Myocyte (in vitro differentiated cells): ENCODE measurements around the gene ANGEL1. TPM values are rescaled to one million over a fixed set of nuclear protein-coding genes. Genes with fewer than 3 reads are reported as not detected.

Source experiments
- DNase-seq: peaks from one replicate; pipeline ENCODE4 v3.0.0-alpha.2; 2012; ENCODE audit warnings: low read depth
- total RNA-seq: library from RNA; depleted of rRNA; stranded (reverse); fragments of >200 nt; gene quantifications from 2 replicates; pipeline ENCODE4 v1.2.3, GENCODE V29; 2014

The ANGEL1 gene
- total RNA-seq, 1 donor from 2014 or later, result 15.0 TPM

DNA sequence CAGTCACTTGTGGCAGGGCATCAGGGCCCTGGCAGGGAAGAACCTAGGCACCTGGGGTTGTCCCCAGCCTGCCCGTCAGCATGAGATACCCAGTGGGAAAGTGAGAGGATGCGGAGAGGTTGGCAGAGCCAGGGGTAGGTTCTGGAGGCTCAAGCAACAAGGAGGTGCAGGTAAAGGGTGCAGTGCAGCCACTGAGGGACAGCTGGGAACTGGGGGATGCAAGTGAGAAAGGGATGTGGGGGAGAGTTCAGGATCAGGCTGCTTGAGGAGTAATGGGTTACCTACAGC, 32.7 kb downstream of the ANGEL1 start:
- no peak for DNase-seq

DNA sequence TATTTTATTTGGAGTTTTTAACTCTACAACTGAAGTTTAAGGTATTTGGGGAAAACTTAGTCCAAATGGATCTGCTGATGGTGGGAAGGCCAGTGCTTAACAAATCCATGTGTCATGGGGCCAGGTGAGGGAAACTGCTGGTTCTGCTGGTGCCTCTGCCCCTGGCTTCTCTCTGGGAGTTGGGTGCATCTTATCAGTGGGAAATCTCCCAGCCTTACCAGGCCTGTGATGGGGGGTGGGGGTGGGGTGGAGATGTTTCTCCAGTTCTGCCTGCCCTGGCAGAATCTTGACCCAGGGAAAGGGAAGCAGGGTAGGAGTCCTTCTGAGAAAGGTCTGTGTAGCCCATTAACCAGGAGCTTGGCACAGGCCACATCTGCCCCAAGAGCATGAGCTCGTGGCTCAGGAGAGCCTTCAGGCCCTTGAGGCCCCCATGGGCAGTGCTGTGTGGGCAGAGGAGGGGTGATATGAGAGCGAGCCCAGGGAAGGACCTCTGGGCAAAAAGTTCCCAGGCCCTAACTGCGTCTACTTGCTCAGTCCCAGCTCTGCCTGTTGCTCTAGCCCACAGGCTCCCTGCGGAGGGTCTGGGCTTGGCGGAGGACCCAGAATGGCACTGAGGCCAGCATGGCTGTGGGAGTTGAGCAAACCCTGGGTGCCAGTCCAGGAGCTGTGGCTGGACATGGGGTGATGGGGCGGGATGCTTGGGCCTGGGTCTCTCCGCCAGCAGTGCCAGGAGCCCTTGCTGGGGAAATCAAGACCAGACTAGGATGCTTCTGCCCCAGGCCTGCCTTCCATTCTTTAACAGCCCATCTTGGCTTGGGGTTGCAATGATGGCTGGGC, 33.2 kb downstream of the ANGEL1 start:
- DNase-seq, result no peak

DNA sequence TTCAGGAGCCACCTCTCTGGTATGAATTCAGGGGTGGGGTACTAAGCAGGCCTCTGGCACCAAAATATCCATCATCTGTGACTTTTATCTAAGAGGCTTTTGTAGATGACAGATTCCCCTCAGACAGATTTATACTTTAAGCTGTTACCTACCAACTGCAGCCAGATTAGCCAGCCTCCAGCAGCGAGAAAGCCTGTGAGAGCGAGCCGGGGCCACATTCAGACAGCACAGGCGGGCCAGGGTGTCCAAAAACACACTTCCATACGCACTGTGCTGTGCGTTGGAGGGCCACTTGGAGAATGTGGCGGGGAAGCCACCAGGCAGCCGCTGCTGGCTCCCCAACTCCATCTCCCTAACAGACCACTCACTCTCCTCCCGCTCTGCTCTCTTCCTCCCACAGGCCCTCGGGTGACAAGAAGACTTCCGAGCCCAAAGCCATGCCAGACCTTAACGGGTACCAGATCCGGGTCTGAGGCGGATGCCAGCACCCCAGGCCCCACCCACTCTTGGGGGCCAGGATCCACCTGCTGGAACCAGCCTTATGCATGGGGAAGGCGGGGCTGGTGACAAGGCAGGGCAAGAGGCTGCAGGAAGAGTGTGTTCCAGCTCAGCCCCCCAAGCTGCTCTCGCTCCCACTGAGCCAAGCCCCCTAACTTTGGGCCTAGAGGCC, 34.0 kb downstream of the ANGEL1 start:
- no peak for DNase-seq

DNA sequence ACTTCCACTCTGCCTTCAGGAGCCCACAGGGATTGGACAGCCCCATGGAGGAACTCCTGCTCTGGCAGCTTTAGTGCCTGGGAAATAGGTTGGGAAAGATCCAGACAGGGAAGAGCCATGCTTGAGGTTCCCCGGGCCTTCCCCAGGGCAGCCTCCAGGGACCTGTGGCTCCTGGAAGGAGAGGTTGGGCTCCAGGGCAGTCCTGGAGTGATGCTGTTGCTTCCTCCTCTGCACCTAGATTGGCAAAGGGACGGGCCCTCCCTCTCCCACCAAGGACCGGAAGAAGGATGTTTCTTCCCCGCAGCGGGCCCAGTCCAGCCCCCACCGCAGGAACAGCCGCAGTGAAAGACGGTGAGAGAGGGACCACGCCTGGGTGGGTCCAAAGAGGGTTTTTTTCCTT, 35.0 kb downstream of the ANGEL1 start:
- no peak for DNase-seq

DNA sequence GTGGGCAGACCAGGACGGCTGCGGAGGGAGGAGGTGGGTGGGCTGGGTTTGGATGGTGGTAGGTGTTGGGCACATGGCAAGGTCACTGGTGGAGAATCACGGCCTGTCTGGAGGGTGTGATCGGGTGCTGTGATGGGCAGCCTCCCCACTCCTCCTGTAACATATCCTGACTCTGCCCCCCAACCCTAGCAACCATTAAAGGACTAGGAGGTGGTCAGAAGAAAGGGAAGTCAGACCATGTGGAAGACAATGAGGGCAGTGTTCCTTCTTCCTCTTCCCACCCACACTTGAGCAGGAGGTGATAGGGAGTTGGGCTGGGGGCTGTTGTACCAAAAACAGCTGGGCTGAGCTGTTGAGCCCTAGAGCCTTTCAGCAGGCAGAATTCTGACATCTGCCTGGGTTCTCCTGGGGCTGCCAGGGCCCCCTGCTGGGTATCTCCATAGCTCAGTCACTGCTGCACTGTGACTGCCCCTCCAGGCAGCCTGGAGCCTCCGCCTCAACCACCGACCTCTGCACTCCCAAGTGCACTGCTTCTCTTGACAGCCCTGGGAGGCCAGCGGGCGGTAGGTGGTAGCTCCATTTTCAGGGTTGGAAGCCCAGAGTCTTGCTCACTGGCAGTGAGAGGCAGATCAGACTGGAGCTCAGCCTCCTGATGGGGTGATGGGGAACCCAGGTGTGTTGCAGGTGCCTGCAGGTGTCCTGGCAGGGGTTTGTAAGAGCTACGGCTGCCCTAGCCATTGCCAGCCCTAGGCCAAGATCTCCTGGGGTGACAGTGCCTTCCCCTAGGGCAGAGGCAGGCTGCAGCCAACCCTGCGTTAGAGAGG, 36.0 kb downstream of the ANGEL1 start:
- DNase-seq, result no peak

DNA sequence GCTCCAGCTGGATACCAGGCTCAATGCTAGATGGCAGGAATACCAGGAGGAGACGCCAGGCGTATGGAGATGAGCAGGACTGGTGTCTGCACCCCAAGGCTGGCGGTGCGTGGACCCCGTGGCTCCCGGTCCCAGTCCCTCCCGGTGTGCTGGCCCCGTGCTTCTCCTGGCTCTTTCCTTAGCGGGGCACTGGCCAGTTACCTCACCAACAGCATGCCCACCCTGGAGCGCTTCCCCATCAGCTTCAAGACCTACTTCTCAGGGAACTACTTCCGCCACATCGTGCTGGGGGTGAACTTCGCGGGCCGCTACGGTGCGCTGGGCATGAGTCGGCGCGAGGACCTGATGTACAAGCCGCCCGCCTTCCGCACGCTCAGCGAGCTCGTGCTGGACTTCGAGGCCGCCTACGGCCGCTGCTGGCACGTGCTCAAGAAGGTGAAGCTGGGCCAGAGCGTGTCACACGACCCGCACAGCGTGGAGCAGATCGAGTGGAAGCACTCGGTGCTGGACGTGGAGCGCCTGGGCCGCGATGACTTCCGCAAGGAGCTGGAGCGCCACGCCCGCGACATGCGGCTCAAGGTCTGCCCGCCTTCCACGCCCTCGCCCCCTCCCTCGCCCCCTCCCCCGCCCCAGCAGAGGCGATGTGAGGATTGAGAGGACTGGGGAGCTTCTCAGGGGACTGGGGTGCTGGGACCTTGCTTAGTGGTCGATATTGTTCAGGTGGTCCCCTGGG, 36.8 kb downstream of the ANGEL1 start:
- no peak for DNase-seq

DNA sequence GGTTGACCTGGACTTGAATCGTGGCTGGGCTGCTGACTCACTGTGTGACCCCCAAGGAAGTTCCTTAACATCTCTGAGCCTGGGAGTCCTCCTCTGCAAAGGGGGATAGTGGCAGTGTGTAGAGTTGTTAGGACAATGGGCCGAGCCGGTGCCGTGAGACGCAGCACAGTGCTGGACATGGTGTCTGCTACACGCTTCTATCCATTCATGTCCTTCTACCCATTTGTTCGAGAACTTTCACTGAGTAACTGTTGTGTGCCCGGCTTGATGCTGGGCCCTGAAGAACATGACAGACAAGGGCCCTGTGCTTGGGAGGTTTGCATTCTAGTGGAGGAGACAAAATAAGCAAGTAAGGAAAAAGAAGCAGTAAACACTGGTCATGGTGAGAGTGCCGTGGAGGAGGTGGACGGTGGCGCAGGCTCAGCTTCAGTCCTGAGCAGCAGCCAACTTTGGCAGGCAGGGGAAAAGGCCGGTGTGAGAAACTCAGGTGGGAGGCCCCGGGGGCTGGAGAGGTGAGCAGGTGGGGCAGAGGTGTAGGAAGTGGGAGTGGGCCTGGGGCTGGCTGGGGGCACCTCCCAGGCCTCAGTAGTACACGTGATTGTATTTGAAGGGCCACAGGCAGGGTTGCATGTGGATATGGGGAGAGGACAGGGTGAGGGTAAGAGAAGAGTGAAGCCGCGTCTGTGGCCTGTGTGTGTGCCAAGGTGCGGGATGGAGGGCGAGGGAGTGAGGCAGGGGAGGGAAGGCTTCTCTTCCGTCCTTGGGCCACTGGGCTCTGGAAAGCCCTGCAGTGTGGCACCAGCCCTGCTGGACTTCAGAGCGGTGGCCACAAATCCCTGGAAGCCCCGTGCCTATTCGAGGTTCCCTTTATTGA, 37.6 kb downstream of the ANGEL1 start:
- no peak for DNase-seq

DNA sequence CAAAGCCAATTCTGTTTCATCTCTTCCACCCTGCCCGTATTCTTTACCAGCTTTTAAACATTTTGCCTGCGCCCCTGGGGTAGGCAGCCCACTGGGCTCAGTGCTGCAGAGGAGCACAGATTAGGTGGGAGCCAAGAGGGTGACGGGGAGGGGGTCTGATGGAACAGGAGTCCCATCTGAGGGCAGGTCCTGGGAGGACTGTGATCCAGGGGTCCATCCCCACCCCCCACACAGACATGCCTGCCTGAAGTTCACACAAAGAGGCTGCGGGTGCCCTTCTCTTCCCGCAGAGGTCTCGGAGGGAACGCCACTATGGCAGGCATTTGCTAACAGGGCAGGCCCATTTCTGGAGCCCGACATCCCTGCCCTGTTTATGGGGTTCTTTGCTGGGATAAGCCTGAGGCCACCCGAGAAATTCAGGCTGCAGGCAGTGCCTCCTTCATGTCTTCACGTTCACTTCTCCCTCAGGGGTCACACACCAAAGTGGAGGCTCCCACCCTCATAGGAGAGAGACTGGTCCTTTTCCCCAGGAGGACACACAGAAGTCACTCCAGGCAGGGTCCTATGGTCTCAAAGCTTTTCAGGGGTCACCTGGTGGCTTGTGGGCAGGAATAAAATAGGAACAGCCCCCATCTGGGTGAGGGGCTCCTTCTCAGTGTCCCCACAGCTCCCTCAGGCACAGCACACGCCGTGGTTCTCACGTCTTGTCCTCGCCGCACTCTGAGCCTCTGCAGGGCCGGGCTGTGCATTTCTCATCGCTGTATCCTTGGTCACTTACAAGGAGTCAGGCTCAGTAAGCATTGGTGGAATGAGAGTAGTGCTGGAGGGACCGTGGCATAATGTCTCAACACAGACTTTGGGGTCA, 38.5 kb downstream of the ANGEL1 start:
- no peak for DNase-seq

DNA sequence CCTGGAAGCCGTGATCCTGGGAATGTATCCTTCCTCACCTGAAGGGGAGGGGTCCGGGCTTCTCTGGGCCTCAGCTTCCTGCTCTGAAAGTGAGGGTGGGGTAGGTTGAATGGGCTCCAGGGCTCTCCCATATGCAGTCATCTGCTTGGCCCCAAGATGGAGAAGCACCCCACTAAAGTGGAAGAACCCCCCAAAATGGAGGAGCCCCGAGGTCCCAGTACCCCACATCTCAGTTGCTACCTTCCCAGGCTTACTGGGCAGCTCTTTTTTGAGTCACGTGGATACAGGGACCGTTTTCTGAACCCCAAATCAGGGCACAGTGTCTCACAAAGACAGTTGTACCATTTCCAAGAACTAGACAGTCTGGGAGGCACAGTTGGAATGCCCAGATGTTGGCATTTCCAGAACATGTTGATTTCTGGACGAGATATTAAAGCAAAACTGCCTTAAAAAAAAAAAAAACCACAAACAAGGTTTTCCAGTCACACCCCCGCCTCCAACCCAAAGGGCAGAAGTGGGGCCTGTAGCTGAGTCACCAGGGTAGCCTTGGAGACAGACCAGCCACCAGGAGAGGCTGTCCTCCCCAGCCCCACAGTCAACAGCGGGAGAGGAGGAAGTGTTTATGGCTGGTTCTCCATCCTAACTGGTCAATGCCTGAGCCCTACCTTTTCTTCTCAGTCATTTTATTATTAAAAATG, 39.3 kb downstream of the ANGEL1 start:
- DNase-seq, result peak; percentile 79

DNA sequence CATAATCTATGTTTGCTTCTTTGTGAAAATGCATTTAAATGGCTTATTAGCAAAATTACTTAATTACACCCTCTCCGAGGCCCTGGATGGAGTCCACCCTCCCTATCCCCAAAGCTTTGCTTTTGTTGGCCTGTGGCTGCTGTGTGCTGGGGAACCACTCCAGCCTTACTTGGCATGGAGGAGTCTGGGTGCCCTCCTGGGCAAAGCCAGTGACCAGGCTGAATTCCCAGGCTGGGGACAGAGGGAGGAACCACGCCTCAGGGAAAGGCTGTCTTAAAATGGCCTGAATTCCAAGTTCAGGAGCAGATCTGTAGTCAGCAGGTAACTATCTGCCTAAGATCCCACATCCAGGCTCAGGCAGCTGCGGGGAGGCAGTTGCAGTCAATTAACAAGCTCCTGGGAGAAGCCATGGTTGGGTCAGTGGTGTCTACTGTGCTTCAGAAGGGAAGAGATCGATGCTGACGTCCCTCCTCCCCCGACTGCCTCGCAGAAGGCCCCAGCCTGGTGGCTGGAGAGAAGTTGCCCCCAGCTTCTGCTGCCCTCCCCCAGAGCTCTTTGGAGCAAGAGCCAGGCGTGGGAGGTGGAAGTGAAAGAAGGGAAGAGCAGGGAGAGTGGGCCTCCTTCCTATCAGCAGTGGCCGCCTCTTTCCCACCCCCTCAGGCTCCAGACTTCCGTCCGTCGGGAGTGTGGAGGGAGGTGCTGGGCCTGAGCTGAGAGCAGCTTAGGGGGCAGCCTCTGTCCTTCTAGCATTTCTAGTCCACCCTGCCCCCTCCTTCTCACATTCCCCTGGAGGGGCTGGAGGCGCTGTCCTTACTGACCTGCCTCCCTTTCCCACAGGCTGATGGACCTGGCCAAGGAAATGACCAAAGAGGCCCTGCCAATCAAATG, 40.1 kb downstream of the ANGEL1 start:
- DNase-seq, result no peak

DNA sequence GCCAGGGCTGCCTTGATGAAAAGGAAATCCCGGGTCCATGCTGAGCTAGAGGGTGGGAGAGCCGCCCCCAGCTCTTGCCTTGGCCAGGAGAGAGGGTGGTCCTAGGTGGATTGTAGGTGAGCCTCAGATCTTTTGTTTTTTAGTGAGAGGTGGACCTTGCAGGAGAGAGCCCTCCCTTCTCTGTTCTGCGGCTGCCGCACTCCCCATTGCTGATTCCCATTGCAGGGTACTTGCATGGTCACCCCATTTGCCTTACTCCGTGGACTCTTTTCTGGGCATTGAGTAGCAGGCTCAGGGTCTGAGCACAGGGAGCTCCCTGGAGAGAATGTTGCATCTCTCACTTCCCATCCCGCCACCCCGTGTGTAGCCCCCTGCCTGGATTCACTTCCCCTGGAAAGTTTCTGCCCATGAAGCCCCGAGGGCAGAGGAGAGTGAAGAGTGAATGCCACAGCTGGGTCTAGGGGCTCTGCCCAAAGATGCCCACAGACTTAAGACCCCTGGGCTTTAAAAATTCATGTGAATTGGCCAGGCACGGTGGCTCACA, 41.2 kb downstream of the ANGEL1 start:
- no peak for DNase-seq

DNA sequence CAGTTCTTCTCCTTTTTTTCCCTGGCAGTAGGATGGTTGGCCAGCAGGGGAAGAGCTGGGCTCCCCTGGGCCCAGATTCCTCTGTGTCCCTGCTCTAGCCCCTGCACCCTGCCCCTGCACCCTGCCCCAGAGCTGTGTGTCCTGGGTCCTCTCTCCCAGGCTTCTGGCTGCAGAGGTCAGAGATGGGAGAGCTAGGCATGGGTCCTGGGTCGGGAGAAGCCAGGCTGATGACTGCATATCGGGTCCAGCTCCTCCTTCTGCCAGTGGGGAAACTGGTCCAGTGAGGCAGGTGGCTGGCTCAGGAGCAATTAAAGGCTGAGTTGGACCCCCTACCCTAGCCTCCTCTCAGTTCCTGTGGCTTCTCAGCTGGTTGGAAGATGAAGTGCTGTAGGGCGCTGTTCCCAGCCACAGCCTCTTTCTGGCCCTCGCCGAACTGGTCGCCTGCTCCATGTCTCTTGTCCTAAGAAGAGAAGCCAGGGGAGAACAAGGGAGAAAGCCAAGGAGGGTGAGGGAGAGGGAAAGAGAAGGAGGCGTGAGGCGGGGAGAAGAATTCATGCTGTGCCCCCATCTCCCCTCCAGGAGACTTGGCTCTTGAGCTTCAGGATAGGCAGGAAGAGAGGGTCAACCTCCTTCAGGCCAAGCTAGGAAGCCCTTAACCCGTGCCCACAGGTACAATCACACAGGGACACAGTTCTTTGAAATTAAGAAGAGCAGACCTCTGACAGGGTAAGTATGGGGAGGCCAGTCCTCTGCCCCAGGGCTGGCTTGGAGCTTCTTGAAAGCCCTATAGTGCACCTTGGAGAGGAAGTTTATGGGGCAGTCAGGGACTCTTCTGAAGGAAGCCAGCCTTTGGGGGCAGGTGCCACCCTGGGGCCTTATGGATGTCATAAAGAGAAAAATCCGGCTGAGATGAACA, 41.9 kb downstream of the ANGEL1 start:
- no peak for DNase-seq

DNA sequence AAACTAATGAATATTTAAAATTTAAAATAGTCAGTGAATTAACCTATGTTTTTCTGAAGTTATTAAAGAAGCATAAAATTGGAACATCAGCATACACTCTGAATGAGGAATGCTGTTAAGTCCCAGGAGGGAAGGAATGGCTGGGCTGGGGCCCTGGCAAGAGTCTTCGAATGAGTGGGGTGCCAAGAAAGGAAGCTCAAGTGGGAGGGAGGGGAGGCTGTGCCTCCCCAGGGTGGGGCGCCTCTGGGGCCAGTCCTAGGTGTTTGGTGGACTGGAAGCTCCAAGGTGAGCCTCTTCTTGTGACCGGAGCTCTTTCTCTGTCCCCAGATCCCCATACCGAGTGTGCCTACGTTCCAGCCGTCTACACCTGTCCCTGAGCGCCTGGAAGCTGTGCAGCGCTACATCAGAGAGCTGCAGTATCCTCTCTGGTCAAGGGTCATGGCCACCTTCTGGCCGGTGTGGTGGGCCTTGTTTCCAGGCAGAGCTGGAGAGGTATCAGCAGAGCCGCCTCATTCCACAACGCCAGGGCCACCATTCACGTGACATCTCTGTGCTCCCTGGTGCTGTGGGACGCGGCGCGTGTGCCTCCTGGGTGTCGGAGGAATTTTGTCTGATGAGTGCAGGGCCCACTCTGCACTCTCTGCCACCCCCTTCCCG, 42.9 kb downstream of the ANGEL1 start:
- DNase-seq, result no peak

DNA sequence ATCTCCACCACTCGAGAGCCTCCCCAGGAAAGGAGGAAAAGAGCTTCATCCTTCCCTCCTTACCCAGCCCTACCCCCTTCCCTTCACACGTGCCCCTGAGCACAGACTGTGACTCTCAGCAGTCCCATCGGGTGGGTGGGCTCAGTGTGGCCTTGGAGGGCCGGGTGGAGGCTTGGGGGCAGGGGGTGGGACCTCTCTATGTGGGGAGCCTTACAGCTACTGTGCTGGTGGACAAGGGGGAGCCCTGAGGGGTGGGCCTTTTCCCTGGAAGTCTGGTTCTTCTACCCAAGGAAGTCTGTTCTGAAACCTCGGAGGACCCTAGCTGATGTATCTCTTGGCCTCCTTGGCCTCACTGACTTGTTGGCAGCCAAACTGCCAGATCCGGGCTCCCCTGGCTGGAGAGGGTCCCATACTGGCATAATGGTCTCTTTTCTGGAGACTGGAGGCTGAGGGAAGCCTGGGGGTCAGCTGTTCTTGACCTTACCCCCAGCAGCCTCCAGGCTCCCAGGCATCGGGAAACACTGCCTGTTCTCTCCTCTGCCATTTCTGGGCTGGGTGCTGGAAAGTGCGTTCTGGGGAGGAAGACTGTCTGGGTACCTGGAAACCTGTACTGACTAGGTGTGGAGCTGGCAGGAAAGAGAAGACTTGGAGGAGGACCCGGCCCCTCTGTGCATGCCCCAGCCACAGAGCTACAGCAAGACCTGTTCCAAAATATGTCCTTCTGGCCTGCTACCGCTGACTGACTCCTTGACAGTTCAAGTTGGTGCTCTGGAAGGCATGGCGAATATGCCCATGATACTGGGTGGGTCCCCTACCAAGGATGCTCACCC, 43.8 kb downstream of the ANGEL1 start:
- DNase-seq, result no peak
